ENCODE measurements around the gene RFESD.

DNA sequence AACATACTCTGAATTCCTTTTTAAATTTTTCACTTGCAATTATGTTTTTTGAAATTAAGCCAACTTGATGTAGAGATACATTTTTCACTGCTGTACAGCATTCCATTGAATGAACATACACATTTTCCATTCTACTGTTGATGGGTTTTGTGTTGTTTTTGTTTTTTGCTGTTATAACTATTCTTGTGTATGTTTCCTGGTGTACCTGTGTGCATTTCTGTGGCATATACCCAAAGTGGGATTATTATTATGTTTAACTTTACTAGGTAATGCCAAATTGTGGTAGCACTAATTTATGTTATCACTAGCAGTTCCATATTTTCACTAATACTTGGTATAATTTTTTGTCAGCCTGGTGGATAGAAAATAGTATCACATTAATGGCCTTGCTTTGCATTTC is 2.7 kb downstream of the RFESD start:
- TF ChIP-seq ZNF33B (CRISPR knock-in tag; IDR thresholded peaks at IDR 0.05) (no peak), CBFB (CRISPR knock-in tag; IDR thresholded peaks at IDR 0.05) (no peak), ZSCAN29 (CRISPR knock-in tag; conservative IDR thresholded peaks at IDR 0.05) (no peak), EP300 (IDR thresholded peaks at IDR 0.05; ENCODE audit: low read depth in 2 of 2, low read length in 2 of 2) (no peak), EP300 (CRISPR knock-in tag; IDR thresholded peaks at IDR 0.05; ENCODE audit: borderline replicate concordance) (no peak)
- TF ChIP-seq, protein P1, sequence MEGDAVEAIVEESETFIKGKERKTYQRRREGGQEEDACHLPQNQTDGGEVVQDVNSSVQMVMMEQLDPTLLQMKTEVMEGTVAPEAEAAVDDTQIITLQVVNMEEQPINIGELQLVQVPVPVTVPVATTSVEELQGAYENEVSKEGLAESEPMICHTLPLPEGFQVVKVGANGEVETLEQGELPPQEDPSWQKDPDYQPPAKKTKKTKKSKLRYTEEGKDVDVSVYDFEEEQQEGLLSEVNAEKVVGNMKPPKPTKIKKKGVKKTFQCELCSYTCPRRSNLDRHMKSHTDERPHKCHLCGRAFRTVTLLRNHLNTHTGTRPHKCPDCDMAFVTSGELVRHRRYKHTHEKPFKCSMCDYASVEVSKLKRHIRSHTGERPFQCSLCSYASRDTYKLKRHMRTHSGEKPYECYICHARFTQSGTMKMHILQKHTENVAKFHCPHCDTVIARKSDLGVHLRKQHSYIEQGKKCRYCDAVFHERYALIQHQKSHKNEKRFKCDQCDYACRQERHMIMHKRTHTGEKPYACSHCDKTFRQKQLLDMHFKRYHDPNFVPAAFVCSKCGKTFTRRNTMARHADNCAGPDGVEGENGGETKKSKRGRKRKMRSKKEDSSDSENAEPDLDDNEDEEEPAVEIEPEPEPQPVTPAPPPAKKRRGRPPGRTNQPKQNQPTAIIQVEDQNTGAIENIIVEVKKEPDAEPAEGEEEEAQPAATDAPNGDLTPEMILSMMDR (CRISPR knock-in tag; IDR thresholded peaks at IDR 0.05) = no peak
